GM23248 (cell line): Measurements from ENCODE around the gene ACD. TPM values are rescaled to one million over a fixed set of nuclear protein-coding genes. Genes with fewer than 3 reads are reported as not detected.

ENCODE experiments used
- DNase-seq: peaks from one replicate; pipeline ENCODE4 v3.0.0-alpha.2; 2015
- H2AFZ ChIP-seq: fragments of 200-600 bp; sonication (generic); 2 replicates; pipeline ENCODE4 v1.6.1; 2016; ENCODE audit warnings: antibody characterized with exemption
- H3F3A ChIP-seq: fragments of 200-600 bp; sonication (generic); 2 replicates; pipeline ENCODE4 v1.6.1; 2016; ENCODE audit warnings: mild to moderate bottlenecking, antibody characterized with exemption, mixed run types; ENCODE audit not compliant: insufficient read depth
- H3K27ac ChIP-seq: fragments of 200-600 bp; sonication (generic); 2 replicates; pipeline ENCODE4 v1.5.1; 2016; ENCODE audit warnings: mild to moderate bottlenecking
- H3K27me3 ChIP-seq: fragments of 200-600 bp; sonication (generic); replicated peaks from 2 replicates; pipeline ENCODE4 v1.6.1; 2016; ENCODE audit warnings: mild to moderate bottlenecking; ENCODE audit not compliant: insufficient read depth
- H3K36me3 ChIP-seq: fragments of 200-600 bp; sonication (generic); 2 replicates; pipeline ENCODE4 v1.6.1; 2016; ENCODE audit warnings: low read depth, mild to moderate bottlenecking
- H3K4me1 ChIP-seq: fragments of 200-600 bp; sonication (generic); 2 replicates; pipeline ENCODE4 v1.6.1; 2016; ENCODE audit warnings: mild to moderate bottlenecking; ENCODE audit not compliant: insufficient read depth
- H3K4me2 ChIP-seq: fragments of 200-600 bp; sonication (generic); one replicate; pipeline ENCODE4 v1.6.1; 2016; ENCODE audit warnings: mild to moderate bottlenecking; ENCODE audit not compliant: unreplicated experiment
- H3K4me3 ChIP-seq: fragments of 200-600 bp; sonication (generic); 2 replicates; pipeline ENCODE4 v1.5.1; 2016; ENCODE audit warnings: mild to moderate bottlenecking
- H3K79me2 ChIP-seq: fragments of 200-600 bp; sonication (generic); 2 replicates; pipeline ENCODE4 v1.6.1; 2016; ENCODE audit warnings: mild to moderate bottlenecking; ENCODE audit not compliant: insufficient read depth
- H3K9ac ChIP-seq: fragments of 200-600 bp; sonication (generic); 2 replicates; pipeline ENCODE4 v1.6.1; 2016; ENCODE audit warnings: mild to moderate bottlenecking
- H3K9me2 ChIP-seq: fragments of 200-600 bp; sonication (generic); 2 replicates; pipeline ENCODE4 v1.6.1; 2016; ENCODE audit warnings: mixed run types, mild to moderate bottlenecking, moderate library complexity; ENCODE audit not compliant: insufficient read depth
- H3K9me3 ChIP-seq: fragments of 200-600 bp; sonication (generic); one replicate; pipeline ENCODE4 v1.6.1; 2017; ENCODE audit warnings: low read depth
- H4K20me1 ChIP-seq: fragments of 200-600 bp; sonication (generic); 2 replicates; pipeline ENCODE4 v1.6.0; 2016; ENCODE audit not compliant: insufficient read depth
- EZH2 ChIP-seq: fragments of 200-600 bp; sonication (generic); IDR thresholded peaks from 2 replicates; pipeline ENCODE4 v1.6.1; 2018; ENCODE audit warnings: antibody characterized with exemption, mild to moderate bottlenecking; ENCODE audit not compliant: insufficient read depth, poor library complexity, severe bottlenecking
- EZH2phosphoT487 ChIP-seq: fragments of 200-600 bp; sonication (generic); IDR thresholded peaks from 2 replicates; pipeline ENCODE4 v1.6.1; 2018; ENCODE audit warnings: antibody characterized with exemption, moderate library complexity, mild to moderate bottlenecking, low read depth; ENCODE audit not compliant: insufficient read depth
- WGBS, 2 experiments: methylation state at CpG; one replicate each; pipeline ENCODE4 v1.1.6; 2015 to 2017; ENCODE audit warnings: low lambda C conversion rate in 2 of 2, low coverage in 1 of 2; ENCODE audit errors: missing lambda C conversion rate in 2 of 2; 5-methylcytosine and 5-hydroxymethylcytosine counted together
- in situ Hi-C: fragments of 300-500 bp; cut with MboI; formaldehyde crosslinking; loops from 2 replicates; pipeline ENCODE4 v1.15.0; 2020
- polyA plus RNA-seq: library from polyadenylated mRNA; unstranded; fragments of >200 nt; fragmentation: Nextera tagmentation; extraction: Ambion mirVana; gene quantifications from 2 replicates; pipeline ENCODE4 v1.2.1, GENCODE V29; 2016
- total RNA-seq: library from RNA; depleted of rRNA; stranded (reverse); fragments of >200 nt; shearing (Covaris generic); gene quantifications from 2 replicates; pipeline ENCODE4 v1.2.3, GENCODE V29; 2014

Gene ACD
- total and polyA plus RNA-seq, 2 experiments from 2014 or later = 24.0 to 25.8 TPM

DNA sequence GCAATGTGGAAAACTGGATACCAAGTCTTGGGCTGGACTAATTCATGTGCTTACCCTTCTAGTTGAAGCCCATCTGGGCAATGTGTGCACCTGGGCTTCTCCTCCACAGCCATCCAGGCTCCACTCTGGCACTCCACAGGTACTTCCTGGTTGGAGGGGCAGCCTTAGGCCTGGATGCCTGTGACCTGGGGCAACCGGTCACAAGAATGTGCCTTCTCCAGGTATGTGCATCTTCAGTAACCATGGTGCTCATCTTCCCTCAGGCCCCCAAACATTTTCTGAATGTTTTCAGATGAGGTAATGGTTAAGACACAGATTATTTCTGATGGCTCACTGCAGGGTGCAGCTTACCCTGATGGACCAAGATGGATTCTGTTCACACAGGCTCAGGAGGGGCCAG, 17.7 kb upstream of the ACD start:
- no peak overlapping the region for H3K4me3 ChIP-seq
- H3K36me3 ChIP-seq = no peaks in the 10 kb centered on the region
- WGBS, 2 experiments = 92 to 100% methylated on average over 1 of the region's 1 CpG
- H3F3A ChIP-seq = no peaks in the 10 kb centered on the region
- no peaks in the 10 kb centered on the region for H3K27me3 ChIP-seq
- no peaks in the 10 kb centered on the region for H3K9me3 ChIP-seq
- no peak overlapping the region for H3K9ac ChIP-seq
- H2AFZ ChIP-seq = no peak overlapping the region
- DNase-seq = no peak
- no peaks in the 10 kb centered on the region for H4K20me1 ChIP-seq
- no peaks in the 10 kb centered on the region for H3K79me2 ChIP-seq
- no peaks in the 10 kb centered on the region for H3K9me2 ChIP-seq
- H3K27ac ChIP-seq = no peak overlapping the region
- TF ChIP-seq EZH2phosphoT487 (no peak), EZH2 (no peak)
- H3K4me1 ChIP-seq = no peaks in the 10 kb centered on the region
- in situ Hi-C loops = loop anchor here (10.0 kb wide), 1 partner anchor 127 kb away; the partner anchor contains the start of genes RANBP10 and TSNAXIP1
- no peak overlapping the region for H3K4me2 ChIP-seq

GRCh38 chr16:67676939-67677338, 16.9 kb upstream of the ACD start:
- Histone ChIP-seq H3F3A (no peaks in the 10 kb centered on the region), H3K4me3 (no peak overlapping the region), H3K27me3 (no peaks in the 10 kb centered on the region), H3K36me3 (no peaks in the 10 kb centered on the region), H3K27ac (no peak overlapping the region), H3K9me3 (no peaks in the 10 kb centered on the region), H2AFZ (no peak overlapping the region), H3K4me1 (no peaks in the 10 kb centered on the region), H3K9ac (no peak overlapping the region), H3K4me2 (no peak overlapping the region), H4K20me1 (no peaks in the 10 kb centered on the region), H3K79me2 (no peaks in the 10 kb centered on the region), H3K9me2 (no peaks in the 10 kb centered on the region)
- WGBS, 2 experiments = 75 to 79% methylated on average over 8 of the region's 8 CpGs
- in situ Hi-C loops = loop anchor here (10.0 kb wide), 1 partner anchor 128 kb away; the partner anchor contains the start of genes RANBP10 and TSNAXIP1
- TF ChIP-seq EZH2phosphoT487 (no peak), EZH2 (no peak)
- DNase-seq = no peak

DNA sequence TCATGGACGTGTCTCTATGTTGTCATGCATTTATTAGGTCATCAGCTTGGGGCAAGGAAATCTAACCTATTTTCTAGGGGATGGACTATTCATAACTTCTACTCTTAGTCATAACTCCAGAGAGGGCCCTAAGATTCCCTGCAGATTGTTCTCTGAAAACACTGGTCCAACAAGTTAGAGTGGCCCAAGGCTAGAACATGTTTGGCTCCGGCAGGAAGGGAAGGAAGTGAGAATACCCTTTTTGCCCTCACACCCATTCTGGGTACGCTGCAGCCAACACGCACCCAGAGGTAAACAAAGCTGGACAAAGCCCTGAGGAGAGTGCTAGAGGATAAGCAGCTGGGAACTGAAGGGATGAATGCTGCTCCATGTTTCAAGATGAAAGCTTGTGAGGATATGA, 16.5 kb upstream of the ACD start:
- Histone ChIP-seq H2AFZ (no peak overlapping the region), H3K9me2 (no peaks in the 10 kb centered on the region), H3K27ac (no peak overlapping the region), H3K27me3 (no peaks in the 10 kb centered on the region), H4K20me1 (no peaks in the 10 kb centered on the region), H3K4me1 (no peaks in the 10 kb centered on the region), H3K36me3 (no peaks in the 10 kb centered on the region), H3F3A (no peaks in the 10 kb centered on the region), H3K9me3 (no peaks in the 10 kb centered on the region), H3K4me3 (no peak overlapping the region), H3K9ac (no peak overlapping the region), H3K4me2 (no peak overlapping the region), H3K79me2 (no peaks in the 10 kb centered on the region)
- TF ChIP-seq EZH2phosphoT487 (no peak), EZH2 (no peak)
- no peak for DNase-seq
- in situ Hi-C loops = loop anchor here (10.0 kb wide), 1 partner anchor 128 kb away; the partner anchor contains the start of genes RANBP10 and TSNAXIP1
- WGBS, 2 experiments = 92 to 98% methylated on average over 4 of the region's 4 CpGs

- TF ChIP-seq EZH2phosphoT487 (no peak), EZH2 (no peak)
- H3K9me2 ChIP-seq = no peaks in the 10 kb centered on the region
- H3F3A ChIP-seq = no peaks in the 10 kb centered on the region
- no peak for DNase-seq
- no peaks in the 10 kb centered on the region for H4K20me1 ChIP-seq
- 97 to 98% methylated on average over 7 of the region's 7 CpGs for WGBS, 2 experiments
- no peak overlapping the region for H2AFZ ChIP-seq
- H3K27me3 ChIP-seq = no peaks in the 10 kb centered on the region
- no peaks in the 10 kb centered on the region for H3K79me2 ChIP-seq
- no peak overlapping the region for H3K9ac ChIP-seq
- H3K4me3 ChIP-seq = no peak overlapping the region
- H3K4me1 ChIP-seq = no peaks in the 10 kb centered on the region
- H3K4me2 ChIP-seq = no peak overlapping the region
- no peaks in the 10 kb centered on the region for H3K9me3 ChIP-seq
- in situ Hi-C loops = loop anchor here (10.0 kb wide), 1 partner anchor 129 kb away; the partner anchor contains the start of genes RANBP10 and TSNAXIP1
- H3K36me3 ChIP-seq = no peaks in the 10 kb centered on the region
- no peak overlapping the region for H3K27ac ChIP-seq
Measured at GRCh38 chr16:67675999-67676398, 15.9 kb upstream of the ACD start.

DNA sequence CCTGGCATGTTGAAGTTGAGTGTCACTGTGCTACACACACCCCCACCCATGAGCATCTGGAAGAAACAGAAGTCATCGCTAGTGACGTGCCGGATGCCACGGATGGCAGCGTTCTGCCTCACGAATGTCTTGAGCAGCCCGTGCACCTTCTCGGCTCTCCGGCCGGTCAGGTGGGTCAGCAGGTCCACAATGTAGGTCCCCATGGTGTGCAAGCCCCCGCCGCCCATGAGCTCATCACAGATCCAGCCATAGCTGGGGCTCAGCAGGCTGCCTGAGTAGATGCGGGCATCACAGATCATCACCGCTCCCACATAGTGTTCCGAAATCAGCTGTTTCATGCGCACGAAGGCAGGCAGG, 15.5 kb upstream of the ACD start:
- no peaks in the 10 kb centered on the region for H4K20me1 ChIP-seq
- no peaks in the 10 kb centered on the region for H3K27me3 ChIP-seq
- TF ChIP-seq EZH2 (no peak), EZH2phosphoT487 (no peak)
- in situ Hi-C loops = loop anchor here (10.0 kb wide), 1 partner anchor 129 kb away; the partner anchor contains the start of genes RANBP10 and TSNAXIP1
- H3K36me3 ChIP-seq = no peaks in the 10 kb centered on the region
- H3K4me1 ChIP-seq = no peaks in the 10 kb centered on the region
- H3K9me2 ChIP-seq = no peaks in the 10 kb centered on the region
- no peak overlapping the region for H3K9ac ChIP-seq
- H3F3A ChIP-seq = no peaks in the 10 kb centered on the region
- H3K9me3 ChIP-seq = no peaks in the 10 kb centered on the region
- WGBS, 2 experiments = 95 to 98% methylated on average over 17 of the region's 17 CpGs
- no peak overlapping the region for H3K4me3 ChIP-seq
- DNase-seq = no peak
- H3K27ac ChIP-seq = no peak overlapping the region
- no peaks in the 10 kb centered on the region for H3K79me2 ChIP-seq
- H2AFZ ChIP-seq = no peak overlapping the region
- no peak overlapping the region for H3K4me2 ChIP-seq
